GM19099 (cell line): ENCODE data around the gene EHD3.

Experiments
- POLR2A ChIP-seq: IDR thresholded peaks from 3 replicates; pipeline ENCODE4 v1.6.1; 2011; ENCODE audit warnings: low read depth; ENCODE audit not compliant: insufficient read length; ENCODE audit errors: extremely low read depth

The EHD3 gene

GRCh38 chr2:31270822-31271231, 36.9 kb downstream of the EHD3 start:
- no peak for TF ChIP-seq POLR2A

- no peak for TF ChIP-seq POLR2A
These were observed 37.9 kb downstream of the EHD3 start for GRCh38 chr2:31271851-31272267.

- TF ChIP-seq POLR2A: no peak
These were observed 40.6 kb downstream of the EHD3 start for GRCh38 chr2:31274401-31275075.

GRCh38 chr2:31275976-31276375, 42.0 kb downstream of the EHD3 start:
- no peak for TF ChIP-seq POLR2A

- no peak for TF ChIP-seq POLR2A
These were observed 43.7 kb downstream of the EHD3 start for GRCh38 chr2:31277621-31278020.

GRCh38 chr2:31282634-31283033, 48.7 kb downstream of the EHD3 start:
- no peak for TF ChIP-seq POLR2A

- TF ChIP-seq POLR2A: no peak
These were observed 50.2 kb downstream of the EHD3 start for GRCh38 chr2:31284107-31284506.

GRCh38 chr2:31286230-31286629, 52.3 kb downstream of the EHD3 start:
- TF ChIP-seq POLR2A: no peak

GRCh38 chr2:31286961-31287550, 53.1 kb downstream of the EHD3 start:
- no peak for TF ChIP-seq POLR2A

- no peak for TF ChIP-seq POLR2A
These were observed 53.7 kb downstream of the EHD3 start for GRCh38 chr2:31287654-31288053.

GRCh38 chr2:31294196-31294595, 60.2 kb downstream of the EHD3 start:
- TF ChIP-seq POLR2A: no peak

- no peak for TF ChIP-seq POLR2A
These were observed 62.8 kb downstream of the EHD3 start for GRCh38 chr2:31296641-31297287.

GRCh38 chr2:31297751-31298150, 63.8 kb downstream of the EHD3 start:
- TF ChIP-seq POLR2A: no peak

GRCh38 chr2:31299547-31299946, 65.6 kb downstream of the EHD3 start:
- no peak for TF ChIP-seq POLR2A

GRCh38 chr2:31300309-31300708, 66.4 kb downstream of the EHD3 start:
- no peak for TF ChIP-seq POLR2A

- TF ChIP-seq POLR2A: no peak
These were observed 69.1 kb downstream of the EHD3 start for GRCh38 chr2:31302940-31303563.

GRCh38 chr2:31304816-31305215, 70.9 kb downstream of the EHD3 start:
- TF ChIP-seq POLR2A: no peak

- TF ChIP-seq POLR2A: no peak
These were observed 78.9 kb downstream of the EHD3 start for GRCh38 chr2:31312898-31313297.
